ENCODE data around the gene PRSS53.
A peak's percentile ranks its signal among the peaks of the same experiment; 100 is the strongest.

The PRSS53 gene

GRCh38 chr16:31129568-31130335 is 41.0 kb upstream of the PRSS53 start:
- Histone ChIP-seq H3K27ac (peak overlapping the region; percentile 46 to 85), H3K4me3 (no peak overlapping the region)
- TF ChIP-seq CTCF (IDR thresholded peaks at IDR 0.05): no peak
- no peak for DNase-seq (ENCODE audit: low spot score)

- no peak for TF ChIP-seq CTCF (IDR thresholded peaks at IDR 0.05)
- Histone ChIP-seq H3K27ac (peak overlapping the region; percentile 46 to 85), H3K4me3 (no peak overlapping the region)
- no peak for DNase-seq (ENCODE audit: low spot score)
Observed at GRCh38 chr16:31128711-31129567, 40.2 kb upstream of the PRSS53 start.

- no peak for DNase-seq (ENCODE audit: low spot score)
- Histone ChIP-seq H3K27ac (no peak overlapping the region), H3K4me3 (no peak overlapping the region)
- TF ChIP-seq CTCF (IDR thresholded peaks at IDR 0.05): no peak
Observed at GRCh38 chr16:31127182-31127581, 38.4 kb upstream of the PRSS53 start.

- Histone ChIP-seq H3K27ac (no peak overlapping the region), H3K4me3 (no peak overlapping the region)
- no peak for TF ChIP-seq CTCF (IDR thresholded peaks at IDR 0.05)
- DNase-seq (ENCODE audit: low spot score): no peak
Observed at GRCh38 chr16:31125844-31126243, 37.1 kb upstream of the PRSS53 start.

- H3K27ac ChIP-seq: peak overlapping the region in 1 of 2 donors; percentile 56
- DNase-seq (ENCODE audit: low spot score): no peak
Observed at GRCh38 chr16:31120129-31120528, 31.4 kb upstream of the PRSS53 start.

More at GRCh38 chr16:31120129-31120528, 31.4 kb upstream of the PRSS53 start:
- H3K4me3 ChIP-seq: no peak overlapping the region
- no peak for TF ChIP-seq CTCF (IDR thresholded peaks at IDR 0.05)
